C1 segment of cervical spinal cord (tissue), 14 donors: ENCODE data around the gene EPG5.
A peak's percentile ranks its signal among the peaks of the same experiment; 100 is the strongest.

Experiments used
- DNase-seq, 14 donors: peaks; one replicate each; lab custom pipeline; 2025; lab: John Stamatoyannopoulos, UW

The EPG5 gene

GRCh38 chr18:45926085-45926484, 41.0 kb downstream of the EPG5 start:
- no peak for DNase-seq

DNA sequence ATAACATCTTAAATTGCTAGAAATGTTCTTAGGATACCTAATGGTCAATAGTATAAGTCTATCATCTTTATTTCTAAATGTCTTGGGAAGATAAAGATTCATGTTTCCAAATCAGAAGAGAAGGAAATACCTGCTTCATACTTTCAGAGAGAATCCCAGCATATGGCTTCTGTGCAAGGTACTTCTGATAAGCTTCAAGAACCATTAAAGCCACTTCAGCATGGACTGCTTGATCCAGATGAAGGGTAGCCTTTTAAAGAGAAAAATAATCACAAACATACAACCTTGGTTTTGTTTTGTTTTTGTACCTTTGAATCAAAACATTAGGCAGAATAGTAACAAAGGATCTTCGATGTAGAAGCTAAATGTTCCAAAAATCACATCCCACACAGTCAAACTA, 44.0 kb downstream of the EPG5 start:
- no peak for DNase-seq

DNA sequence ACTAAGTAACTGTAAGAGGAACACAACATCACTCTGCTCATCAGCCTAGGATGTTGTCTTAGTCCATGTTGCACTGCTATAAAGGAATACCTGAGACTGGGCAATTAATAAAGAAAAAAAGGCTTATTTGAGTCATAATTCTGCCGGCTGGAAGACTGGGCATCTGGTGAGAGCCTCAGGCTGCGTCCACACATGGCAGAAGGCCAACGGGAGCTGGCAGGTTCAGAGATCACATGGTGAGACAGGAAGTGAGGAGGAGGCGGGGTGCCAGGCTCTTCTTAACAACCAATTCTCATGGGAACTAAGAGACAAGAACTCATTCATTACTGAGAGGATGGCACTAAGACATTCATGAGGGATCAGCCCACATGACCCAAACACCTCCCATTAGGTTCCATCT, 46.8 kb downstream of the EPG5 start:
- peak in 11 of 14 donors; percentile 2 to 40 (median 29) for DNase-seq

DNA sequence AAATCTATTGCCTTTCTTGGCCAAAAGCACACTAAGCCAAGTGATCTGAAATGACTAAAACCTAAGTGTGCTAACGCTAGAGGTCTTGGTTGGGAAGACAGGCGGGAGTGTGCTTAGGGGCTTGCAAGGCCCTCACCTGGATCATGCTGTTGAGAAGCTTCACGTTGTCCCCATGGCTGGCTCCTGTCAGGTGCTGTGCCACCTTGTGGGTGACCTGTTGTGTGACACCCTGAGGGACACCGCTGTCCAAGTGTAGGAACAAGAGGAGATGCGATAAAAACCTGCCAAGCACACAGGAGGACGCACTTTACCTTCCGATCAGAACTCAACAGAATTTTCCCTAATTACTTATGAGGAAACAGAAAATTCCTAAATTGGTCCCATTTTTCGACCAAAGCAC, 50.8 kb downstream of the EPG5 start:
- no peak for DNase-seq

GRCh38 chr18:45913276-45913675, 53.9 kb downstream of the EPG5 start:
- no peak for DNase-seq

GRCh38 chr18:45910405-45911023, 56.6 kb downstream of the EPG5 start:
- DNase-seq, result peak in 1 of 14 donors; percentile 5

DNA sequence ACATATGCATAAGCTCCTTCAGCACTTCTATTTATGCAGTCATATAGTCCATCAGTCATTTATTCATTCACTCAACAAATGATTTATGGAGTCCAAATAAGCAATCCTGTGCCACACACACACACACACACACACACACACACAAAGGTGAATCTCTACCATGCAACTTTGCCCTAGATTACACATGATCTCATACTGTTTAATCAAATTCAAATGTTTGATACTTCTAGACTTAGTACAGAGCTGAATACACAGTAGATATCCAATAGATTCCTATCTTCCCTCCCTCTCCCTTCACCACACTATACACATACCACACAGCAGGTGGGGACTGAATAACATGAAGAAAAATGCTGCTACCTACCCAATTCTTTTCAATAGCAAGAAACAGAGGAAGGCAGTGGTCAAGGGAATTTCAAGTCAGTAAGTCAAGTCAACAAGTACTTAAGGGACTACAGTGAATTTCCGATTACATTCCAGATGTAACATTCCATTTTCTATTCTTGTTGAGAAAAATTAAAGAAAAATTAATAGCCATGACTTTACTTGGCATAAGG, 65.4 kb downstream of the EPG5 start:
- no peak for DNase-seq

DNA sequence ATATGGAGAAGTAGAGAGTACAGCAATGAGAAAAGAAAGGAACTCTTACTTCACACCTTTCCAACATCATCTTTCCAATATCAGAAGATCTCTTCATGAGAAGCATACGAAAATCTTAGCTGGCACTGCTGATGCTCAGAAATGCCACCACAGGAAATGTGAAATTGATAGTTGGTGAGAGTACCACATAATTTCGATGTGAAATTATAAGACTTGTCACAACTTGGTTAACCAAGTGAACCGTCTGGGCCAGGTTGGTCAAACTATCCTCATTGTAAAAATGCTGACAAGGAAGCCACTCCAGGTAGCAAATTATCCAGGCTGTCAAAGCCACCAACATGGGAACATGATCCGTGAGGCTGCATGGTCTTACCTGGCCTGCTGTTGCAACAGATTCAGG, 66.5 kb downstream of the EPG5 start:
- DNase-seq, result no peak

DNA sequence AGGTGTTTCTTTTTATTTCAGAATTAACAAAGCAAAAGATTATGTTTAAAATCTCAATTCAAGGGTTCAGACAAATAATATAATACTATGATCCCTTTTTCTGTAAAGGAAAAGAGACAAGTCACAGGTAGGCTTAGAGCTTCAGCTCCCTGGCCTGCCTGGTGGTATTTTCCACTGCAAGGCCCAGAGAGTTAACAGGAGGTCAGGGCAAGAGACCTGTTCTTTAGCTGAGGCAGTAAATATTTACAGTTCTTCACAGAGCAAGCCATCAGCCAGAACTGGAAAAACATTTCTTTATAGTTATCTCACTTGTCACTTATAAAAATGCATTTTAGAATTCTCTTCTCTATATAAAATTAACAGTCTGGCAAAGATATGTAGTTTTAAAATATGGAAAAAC, 70.1 kb downstream of the EPG5 start:
- no peak for DNase-seq

DNA sequence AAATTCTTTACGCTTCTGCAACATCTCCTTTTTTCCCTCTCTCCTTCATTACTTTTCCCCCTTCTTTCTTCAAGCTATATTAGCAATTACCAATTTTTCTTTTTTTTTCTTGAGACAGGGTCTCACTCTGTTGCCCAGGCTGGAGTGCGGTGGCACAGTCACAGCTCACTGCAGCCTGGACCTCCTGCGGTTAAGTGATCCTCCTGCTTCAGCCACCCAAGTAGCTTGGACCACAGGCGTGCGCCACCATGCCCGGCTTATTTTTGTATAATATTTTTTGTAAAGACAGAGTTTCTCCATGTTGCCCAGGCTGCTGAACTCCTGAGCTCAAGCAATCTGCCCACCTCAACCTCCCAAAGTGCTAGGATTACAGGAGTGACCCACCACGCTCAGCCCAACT, 70.7 kb downstream of the EPG5 start:
- no peak for DNase-seq

- DNase-seq, result no peak
Measured at GRCh38 chr18:45895339-45895738, 71.8 kb downstream of the EPG5 start.

- DNase-seq, result no peak
Measured at GRCh38 chr18:45894818-45895217, 72.3 kb downstream of the EPG5 start.

GRCh38 chr18:45891806-45892205, 75.3 kb downstream of the EPG5 start:
- no peak for DNase-seq

DNA sequence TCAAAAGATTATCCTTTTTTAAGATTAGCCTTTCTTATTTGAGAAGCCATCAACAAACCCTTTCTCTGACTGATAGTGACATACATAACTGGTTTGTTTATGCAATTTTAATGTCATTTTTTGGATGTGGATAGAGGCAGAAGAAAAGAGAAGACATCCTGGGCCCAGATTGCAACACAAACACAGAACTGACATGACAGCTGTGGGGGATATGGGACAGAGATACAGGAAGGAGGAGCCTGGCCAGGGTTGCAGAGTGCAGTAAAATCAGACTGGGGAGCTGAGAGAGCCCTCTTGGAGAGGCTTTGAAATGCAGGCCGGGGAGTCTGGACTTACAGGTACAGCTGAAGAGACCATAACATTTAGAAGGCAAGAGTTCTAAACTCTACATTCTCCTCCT, 76.5 kb downstream of the EPG5 start:
- DNase-seq, result no peak

DNA sequence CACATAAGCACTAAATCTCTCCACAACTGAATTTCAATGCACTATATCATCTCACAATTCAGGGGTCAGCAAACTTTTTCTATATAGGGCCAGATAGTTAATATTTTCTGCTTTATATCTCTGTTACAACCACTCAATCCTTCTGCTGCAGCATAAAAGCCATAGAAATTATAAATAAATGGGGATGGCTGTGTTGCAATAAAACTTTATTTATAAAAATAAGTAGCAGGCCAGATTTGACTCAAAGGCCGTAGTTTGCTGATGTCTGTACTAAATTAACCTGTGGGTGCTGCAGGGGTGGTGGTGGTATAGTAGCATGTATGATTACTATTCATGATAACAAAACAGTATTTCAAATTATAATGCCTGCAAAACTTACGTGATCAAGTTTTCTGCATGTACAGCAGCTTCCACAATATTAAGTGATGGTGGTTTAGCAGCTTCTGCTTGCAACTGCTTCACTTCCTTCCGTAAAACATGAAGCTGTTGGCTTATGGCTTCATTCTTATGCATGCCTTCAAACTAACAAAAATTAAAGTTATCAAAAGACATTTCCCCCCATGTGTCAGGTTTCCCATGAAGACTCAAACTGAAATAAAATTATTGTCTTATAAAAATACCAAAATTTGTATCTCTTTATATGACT, 77.6 kb downstream of the EPG5 start:
- no peak for DNase-seq

DNA sequence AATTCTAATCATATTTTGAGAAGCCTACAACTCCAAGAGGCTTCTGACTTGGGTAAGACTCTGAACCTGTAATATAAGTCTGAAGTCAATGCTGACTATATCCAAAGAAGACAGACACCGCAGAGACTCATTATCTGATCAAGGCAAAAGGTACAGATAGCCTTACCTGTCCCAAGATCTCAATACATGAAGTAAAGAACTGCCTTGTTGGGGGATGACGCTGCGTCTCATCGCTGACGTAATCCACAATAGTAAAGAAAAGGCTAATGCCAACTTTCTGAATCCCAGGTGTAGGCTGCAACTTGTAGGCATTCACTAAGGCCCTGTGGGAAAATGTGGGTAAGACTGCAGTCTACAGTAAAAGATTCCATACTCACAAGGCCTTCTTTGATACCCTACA, 79.5 kb downstream of the EPG5 start:
- no peak for DNase-seq

DNA sequence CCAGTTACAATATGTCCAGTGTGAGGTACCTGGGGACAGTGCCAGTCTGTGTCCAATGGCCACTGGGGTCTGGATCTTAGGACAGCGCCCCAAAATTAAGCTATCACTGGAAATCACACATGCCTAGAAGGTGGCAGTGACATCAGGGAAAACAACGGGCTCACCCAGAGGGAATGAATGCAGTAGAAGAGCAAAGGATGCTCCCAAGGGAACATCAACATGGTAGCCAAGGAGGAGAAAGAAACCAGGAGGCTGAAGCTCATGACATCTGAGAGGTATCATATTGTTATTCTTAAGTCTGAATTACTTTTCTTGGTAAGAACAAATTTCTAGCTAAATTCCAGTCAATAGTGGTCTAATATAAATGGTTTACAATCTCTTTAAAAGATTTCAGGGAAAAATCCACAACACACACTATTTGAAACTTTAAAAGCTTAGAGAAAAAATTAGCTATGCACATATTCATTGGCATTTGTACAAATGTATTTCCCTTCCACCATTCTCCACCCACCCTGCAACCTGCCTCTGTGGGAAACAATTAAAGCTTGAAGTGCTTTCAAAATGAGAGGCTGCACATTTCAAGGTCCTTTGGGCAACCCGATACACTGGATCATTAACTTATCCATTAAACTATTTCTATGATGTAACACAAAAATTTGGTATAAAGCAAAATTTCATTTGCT, 86.1 kb downstream of the EPG5 start:
- DNase-seq, result no peak

GRCh38 chr18:45879681-45880655, 87.2 kb downstream of the EPG5 start:
- peak; percentile 1 to 75 (median 33) for DNase-seq

DNA sequence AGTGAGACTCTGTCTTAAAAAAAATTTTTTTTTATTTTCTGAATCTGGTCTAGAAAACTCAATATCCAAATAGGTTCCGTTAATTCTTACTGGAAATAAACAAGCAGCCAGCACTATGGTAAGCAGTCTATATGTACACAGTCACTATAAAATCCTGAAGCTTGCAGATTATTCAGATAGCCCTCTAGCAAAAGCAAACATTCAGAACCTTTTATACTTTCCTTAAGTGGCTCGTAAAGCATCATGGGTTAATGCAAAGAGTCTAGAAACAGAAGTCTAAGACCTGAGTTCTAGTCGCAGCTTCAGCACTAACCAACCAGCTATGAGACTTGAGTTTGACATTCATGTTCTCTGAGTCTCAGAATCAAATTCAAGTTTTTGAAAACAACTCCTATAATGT, 89.7 kb downstream of the EPG5 start:
- DNase-seq, result no peak

- no peak for DNase-seq
Measured at GRCh38 chr18:45876161-45876560, 91.0 kb downstream of the EPG5 start.

GRCh38 chr18:45874491-45875184, 92.5 kb downstream of the EPG5 start:
- no peak for DNase-seq
